Loucy (cell line): ENCODE measurements around the gene ISG20L2.

Source experiments
- H2AFZ ChIP-seq: fragments of 200-600 bp; sonication (generic); 2 replicates; pipeline ENCODE4 v1.6.0; 2016; ENCODE audit warnings: antibody characterized with exemption, mild to moderate bottlenecking, low read length, moderate library complexity
- H3F3A ChIP-seq: fragments of 200-600 bp; 2 replicates; pipeline ENCODE4 v1.6.0; 2016; ENCODE audit warnings: antibody characterized with exemption, low read depth, mild to moderate bottlenecking
- H3K27me3 ChIP-seq: fragments of 200-600 bp; sonication (generic); 2 replicates; pipeline ENCODE4 v1.6.1; 2014; ENCODE audit warnings: low read length, mild to moderate bottlenecking; ENCODE audit not compliant: insufficient read depth, poor library complexity, severe bottlenecking
- H3K36me3 ChIP-seq: fragments of 200-600 bp; sonication (generic); 2 replicates; pipeline ENCODE4 v1.6.1; 2016; ENCODE audit warnings: low read length; ENCODE audit not compliant: insufficient read depth
- H3K4me1 ChIP-seq: fragments of 200-600 bp; sonication (generic); 2 replicates; pipeline ENCODE4 v1.5.1; 2014; ENCODE audit warnings: low read length, mild to moderate bottlenecking; ENCODE audit not compliant: insufficient read depth, poor library complexity, severe bottlenecking
- H3K4me2 ChIP-seq: fragments of 200-600 bp; sonication (generic); 2 replicates; pipeline ENCODE4 v1.6.0; 2014; ENCODE audit warnings: antibody characterized with exemption, low read length, low read depth, mild to moderate bottlenecking; ENCODE audit not compliant: poor library complexity, severe bottlenecking
- H3K4me3 ChIP-seq: fragments of 200-600 bp; sonication (generic); 2 replicates; pipeline ENCODE4 v1.5.1; 2014; ENCODE audit warnings: low read length, mild to moderate bottlenecking, mixed read lengths; ENCODE audit not compliant: poor library complexity, severe bottlenecking
- H3K79me2 ChIP-seq: fragments of 200-600 bp; sonication (generic); 2 replicates; pipeline ENCODE4 v1.6.1; 2014; ENCODE audit warnings: low read length; ENCODE audit not compliant: insufficient read depth
- H3K9ac ChIP-seq: fragments of 200-600 bp; sonication (generic); 2 replicates; pipeline ENCODE4 v1.6.0; 2014; ENCODE audit warnings: mild to moderate bottlenecking, low read depth, low read length, moderate library complexity; ENCODE audit not compliant: poor library complexity, severe bottlenecking
- H3K9me2 ChIP-seq: fragments of 200-600 bp; sonication (generic); replicated peaks from 2 replicates; pipeline ENCODE4 v1.6.1; 2016; ENCODE audit warnings: low read depth, low read length, mixed read lengths
- H3K9me3 ChIP-seq: fragments of 200-600 bp; sonication (generic); 2 replicates; pipeline ENCODE4 v1.6.1; 2014; ENCODE audit warnings: mild to moderate bottlenecking, antibody characterized with exemption, low read length, low read depth; ENCODE audit not compliant: insufficient read depth
- H4K20me1 ChIP-seq: fragments of 200-600 bp; sonication (generic); 2 replicates; pipeline ENCODE4 v1.6.0; 2014; ENCODE audit warnings: antibody characterized with exemption, low read length, mild to moderate bottlenecking; ENCODE audit not compliant: insufficient read depth, poor library complexity, severe bottlenecking
- CTCF ChIP-seq: fragments of 200-600 bp; sonication (generic); conservative IDR thresholded peaks from 2 replicates; pipeline ENCODE4 v1.5.1; 2014; ENCODE audit warnings: mild to moderate bottlenecking, antibody characterized with exemption, low read length
- EZH2phosphoT487 ChIP-seq: fragments of 200-600 bp; IDR thresholded peaks from 2 replicates; pipeline ENCODE4 v1.6.1; 2018; ENCODE audit warnings: antibody characterized with exemption, mild to moderate bottlenecking, moderate library complexity, borderline replicate concordance

Gene ISG20L2

GRCh38 chr1:156708218-156708661 is 20.3 kb downstream of the ISG20L2 start:
- Histone ChIP-seq H3K4me2 (no peak overlapping the region), H3K79me2 (no peaks in the 10 kb centered on the region), H3K27me3 (no peaks in the 10 kb centered on the region), H3F3A (no peaks in the 10 kb centered on the region), H3K9me2 (no peaks in the 10 kb centered on the region), H3K4me3 (no peak overlapping the region), H3K36me3 (no peaks in the 10 kb centered on the region), H2AFZ (no peak overlapping the region), H3K9me3 (no peaks in the 10 kb centered on the region), H3K4me1 (peaks cover 17% of the 10 kb centered on the region), H4K20me1 (no peaks in the 10 kb centered on the region), H3K9ac (no peak overlapping the region)
- TF ChIP-seq EZH2phosphoT487: no peak
- no peak for TF ChIP-seq CTCF

- H3K79me2 ChIP-seq: no peaks in the 10 kb centered on the region
- peak overlapping the region; percentile 100 for H3K4me2 ChIP-seq
- peak overlapping the region; percentile 82 for H3K4me3 ChIP-seq
- no peaks in the 10 kb centered on the region for H3F3A ChIP-seq
- no peaks in the 10 kb centered on the region for H4K20me1 ChIP-seq
- H3K36me3 ChIP-seq: no peaks in the 10 kb centered on the region
- no peaks in the 10 kb centered on the region for H3K27me3 ChIP-seq
- no peak overlapping the region for H3K9ac ChIP-seq
- TF ChIP-seq CTCF (no peak), EZH2phosphoT487 (no peak)
- no peaks in the 10 kb centered on the region for H3K9me3 ChIP-seq
- no peaks in the 10 kb centered on the region for H3K9me2 ChIP-seq
- peaks cover 17% of the 10 kb centered on the region for H3K4me1 ChIP-seq
- no peak overlapping the region for H2AFZ ChIP-seq
Observed at GRCh38 chr1:156707417-156708217, 20.9 kb downstream of the ISG20L2 start.

GRCh38 chr1:156706657-156707416 is 21.7 kb downstream of the ISG20L2 start:
- peaks cover 17% of the 10 kb centered on the region for H3K4me1 ChIP-seq
- peak overlapping the region; percentile 100 for H3K4me2 ChIP-seq
- no peaks in the 10 kb centered on the region for H3K79me2 ChIP-seq
- H3K9ac ChIP-seq: peak overlapping the region; percentile 64
- H3K9me2 ChIP-seq: no peaks in the 10 kb centered on the region
- peak overlapping the region; percentile 89 for H2AFZ ChIP-seq
- no peaks in the 10 kb centered on the region for H3K27me3 ChIP-seq
- H3K4me3 ChIP-seq: peak overlapping the region; percentile 82
- H4K20me1 ChIP-seq: no peaks in the 10 kb centered on the region
- H3K9me3 ChIP-seq: no peaks in the 10 kb centered on the region
- no peaks in the 10 kb centered on the region for H3K36me3 ChIP-seq
- no peak for TF ChIP-seq EZH2phosphoT487
- TF ChIP-seq CTCF: no peak
- H3F3A ChIP-seq: no peaks in the 10 kb centered on the region
